Left lung (tissue), 10 donors: ENCODE results near the gene HPRT1. TPM values are rescaled to one million over a fixed set of nuclear protein-coding genes. Genes with fewer than 3 reads are reported as not detected.

Experiments used
- ATAC-seq: fragments of 200-7000 bp; cut with Tn5 transposase; one replicate; pipeline ENCODE4 v1.9.1; 2020; ENCODE audit warnings: moderate library complexity
- DNase-seq, 4 donors: peaks; one replicate each; pipeline ENCODE4 v3.0.0-alpha.2; 2013 to 2020
- H3K27ac ChIP-seq, 2 donors: fragments of 200-600 bp; sonication (generic) in 1 of 2; one replicate each; pipeline versions ENCODE4 v1.5.0 to v1.8.0; 2020 to 2021
- H3K27me3 ChIP-seq, 2 donors: fragments of 200-600 bp; sonication (generic) in 1 of 2; one replicate each; pipeline versions ENCODE4 v1.5.0 to v1.8.0; 2020 to 2021
- H3K36me3 ChIP-seq, 2 donors: fragments of 200-600 bp; sonication (generic) in 1 of 2; one replicate each; pipeline versions ENCODE4 v1.5.0 to v1.8.0; 2020 to 2021
- H3K4me1 ChIP-seq, 2 donors: fragments of 200-600 bp; one replicate each; pipeline ENCODE4 v1.8.0; 2021
- H3K4me3 ChIP-seq, 2 donors: fragments of 200-600 bp; sonication (generic) in 1 of 2; one replicate each; pipeline versions ENCODE4 v1.5.0 to v1.8.0; 2020 to 2021; ENCODE audit warnings: mild to moderate bottlenecking in 1 of 2
- H3K9me3 ChIP-seq, 2 donors: fragments of 200-600 bp; sonication (generic) in 1 of 2; one replicate each; pipeline versions ENCODE4 v1.5.0 to v1.8.0; 2020 to 2021
- CTCF ChIP-seq, 2 donors: fragments of 200-600 bp; sonication (generic) in 1 of 2; IDR thresholded peaks; one replicate each; pipeline versions ENCODE4 v1.5.0 to v1.8.0; 2021; ENCODE audit warnings: antibody characterized with exemption in 2 of 2
- intact Hi-C, 2 donors: fragments of 100-400 bp; cut with DNase I; formaldehyde crosslinking; loops; one replicate each; pipeline versions ENCODE4 v1.11.2 to v1.14.2; 2022
- polyA plus RNA-seq, 6 donors: library from polyadenylated mRNA; unstranded; fragments of 120-200 nt; gene quantifications; one replicate each; pipeline ENCODE4 v1.2.1, GENCODE V29; 2013; ENCODE audit not compliant: insufficient read length in 6 of 6
- total RNA-seq, 2 donors: library from RNA; stranded (reverse); fragmentation: NEBNext Ultra II Directional; extraction: Animal tissue kit (Norgen Biotek cat#: 25700); gene quantifications; one replicate each; pipeline ENCODE4 v1.2.1, GENCODE V29; 2021
- donor health status: DM: no; HTN: yes; CAD: no.
- donor health status: DM: no; HTN: no; CAD: no.

The HPRT1 gene
- total and polyA plus RNA-seq, 8 donors, result 17.5 to 26.9 (median 19.5) TPM

GRCh38 chrX:134423606-134424005, 36.4 kb upstream of the HPRT1 start:
- no peak for ATAC-seq
- H3K27ac ChIP-seq, result no peak overlapping the region
- no peak for DNase-seq
- no peaks in the 10 kb centered on the region for H3K9me3 ChIP-seq
- H3K4me1 ChIP-seq, result no peaks in the 10 kb centered on the region
- no peak for TF ChIP-seq CTCF (IDR thresholded peaks at IDR 0.05)
- no peaks in the 10 kb centered on the region for H3K27me3 ChIP-seq
- H3K4me3 ChIP-seq, result no peak overlapping the region
- peaks cover 0 to 7% of the 10 kb centered on the region in 2 donors for H3K36me3 ChIP-seq
- intact Hi-C loops, result no loop called here

- TF ChIP-seq CTCF (IDR thresholded peaks at IDR 0.05), result no peak
- peaks cover 0 to 12% of the 10 kb centered on the region in 2 donors for H3K27me3 ChIP-seq
- no peak overlapping the region for H3K4me3 ChIP-seq
- H3K9me3 ChIP-seq, result no peaks in the 10 kb centered on the region
- H3K4me1 ChIP-seq, result no peaks in the 10 kb centered on the region
- H3K36me3 ChIP-seq, result no peaks in the 10 kb centered on the region
- ATAC-seq, result peak; percentile 76
- H3K27ac ChIP-seq, result no peak overlapping the region
- peak in 1 of 4 donors; percentile 55 for DNase-seq
- intact Hi-C loops, result no loop called here
Observed at GRCh38 chrX:134426281-134426680, 33.7 kb upstream of the HPRT1 start.

- intact Hi-C loops, result no loop called here
Observed at GRCh38 chrX:134431894-134432293, 28.1 kb upstream of the HPRT1 start.

GRCh38 chrX:134435894-134436293, 24.1 kb upstream of the HPRT1 start:
- Histone ChIP-seq H3K36me3 (no peaks in the 10 kb centered on the region), H3K4me3 (no peak overlapping the region), H3K4me1 (no peaks in the 10 kb centered on the region), H3K27ac (no peak overlapping the region), H3K9me3 (no peaks in the 10 kb centered on the region), H3K27me3 (no peaks in the 10 kb centered on the region)
- intact Hi-C loops, result no loop called here
- ATAC-seq, result no peak
- no peak for TF ChIP-seq CTCF (IDR thresholded peaks at IDR 0.05)
- DNase-seq, result no peak

More at GRCh38 chrX:134431894-134432293, 28.1 kb upstream of the HPRT1 start:
- no peak overlapping the region for H3K27ac ChIP-seq
- no peaks in the 10 kb centered on the region for H3K4me1 ChIP-seq
- DNase-seq, result no peak
- no peaks in the 10 kb centered on the region for H3K36me3 ChIP-seq
- no peak overlapping the region for H3K4me3 ChIP-seq
- TF ChIP-seq CTCF (IDR thresholded peaks at IDR 0.05), result no peak
- H3K9me3 ChIP-seq, result no peaks in the 10 kb centered on the region
- no peak for ATAC-seq
- H3K27me3 ChIP-seq, result peaks cover 0 to 12% of the 10 kb centered on the region in 2 donors

- intact Hi-C loops, result no loop called here
- Histone ChIP-seq H3K27ac (no peak overlapping the region), H3K4me3 (no peak overlapping the region), H3K9me3 (no peaks in the 10 kb centered on the region), H3K36me3 (no peaks in the 10 kb centered on the region), H3K4me1 (no peaks in the 10 kb centered on the region), H3K27me3 (no peaks in the 10 kb centered on the region)
- DNase-seq, result no peak
- TF ChIP-seq CTCF (IDR thresholded peaks at IDR 0.05), result no peak
- ATAC-seq, result no peak
Observed at GRCh38 chrX:134443020-134443419, 16.9 kb upstream of the HPRT1 start.
